ENCODE measurements around the gene RUSF1. TPM values are rescaled to one million over a fixed set of nuclear protein-coding genes. Genes with fewer than 3 reads are reported as not detected.
"Not testable (repeated sequence)": the region's sequence is repeated elsewhere in the genome, so short reads cannot be mapped to it uniquely, and the experiment has no call there.

The RUSF1 gene
- polyA plus RNA-seq, 1 donor: 99.1 TPM

DNA sequence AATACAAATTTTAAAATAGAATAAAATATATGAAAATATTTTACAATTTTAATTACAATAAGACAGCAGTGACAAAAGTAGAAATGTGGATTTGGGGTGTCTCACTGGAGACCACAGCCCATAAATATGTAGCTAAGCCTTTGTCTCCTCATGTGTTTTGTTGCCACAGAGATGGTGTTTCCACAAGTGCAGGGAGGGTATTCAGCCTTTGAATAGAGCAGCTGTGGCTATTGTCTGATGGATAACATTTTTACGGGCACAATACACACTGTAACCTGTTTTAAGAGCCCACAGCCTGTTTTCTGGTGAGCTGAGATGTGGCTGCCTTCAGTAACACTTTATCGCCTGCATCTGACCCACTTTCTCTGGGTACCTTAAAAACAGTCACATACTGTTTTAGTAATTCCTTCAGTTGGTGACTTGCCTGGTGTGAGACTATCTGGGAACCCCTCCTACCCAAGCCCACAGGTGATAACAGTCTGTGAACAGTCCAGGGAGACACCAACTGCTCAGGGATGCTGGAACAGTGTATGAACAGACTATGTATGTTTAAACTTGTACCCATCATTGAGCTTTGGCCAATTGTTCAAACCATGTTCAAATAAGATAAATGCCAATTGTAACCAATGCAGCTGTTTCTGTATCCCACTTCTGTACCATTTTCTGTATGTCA lies 11.7 kb upstream of the RUSF1 start:
- H3K4me1 ChIP-seq (ENCODE audit: control insufficient read depth, insufficient read depth, low read length): no peaks in the 10 kb centered on the region
- 100% methylated on average over 1 of the region's 2 CpGs for WGBS (ENCODE audit: insufficient coverage, low lambda C conversion rate)
- no peaks in the 10 kb centered on the region for H3K27me3 ChIP-seq (ENCODE audit: control insufficient read depth, insufficient read depth, low read length)
- no peak for DNase-seq
- H3K36me3 ChIP-seq (ENCODE audit: control insufficient read depth, insufficient read depth, low read length): no peaks in the 10 kb centered on the region
- no peak overlapping the region for H3K4me3 ChIP-seq (ENCODE audit: low read length)
- no peaks in the 10 kb centered on the region for H3K9me3 ChIP-seq (ENCODE audit: control insufficient read depth, low read depth, low read length)
- no peak overlapping the region for H3K27ac ChIP-seq (ENCODE audit: low read length)

GRCh38 chr16:31517800-31518402 lies 9.7 kb upstream of the RUSF1 start:
- Histone ChIP-seq H3K9me3 (ENCODE audit: control insufficient read depth, low read depth, low read length) (no peaks in the 10 kb centered on the region), H3K36me3 (ENCODE audit: control insufficient read depth, insufficient read depth, low read length) (no peaks in the 10 kb centered on the region), H3K27ac (ENCODE audit: low read length) (no peak overlapping the region), H3K4me1 (ENCODE audit: control insufficient read depth, insufficient read depth, low read length) (no peaks in the 10 kb centered on the region), H3K4me3 (ENCODE audit: low read length) (no peak overlapping the region), H3K27me3 (ENCODE audit: control insufficient read depth, insufficient read depth, low read length) (no peaks in the 10 kb centered on the region)
- no CpG with 5 or more reads among the region's 4 CpGs for WGBS (ENCODE audit: insufficient coverage, low lambda C conversion rate)
- no peak for DNase-seq

DNA sequence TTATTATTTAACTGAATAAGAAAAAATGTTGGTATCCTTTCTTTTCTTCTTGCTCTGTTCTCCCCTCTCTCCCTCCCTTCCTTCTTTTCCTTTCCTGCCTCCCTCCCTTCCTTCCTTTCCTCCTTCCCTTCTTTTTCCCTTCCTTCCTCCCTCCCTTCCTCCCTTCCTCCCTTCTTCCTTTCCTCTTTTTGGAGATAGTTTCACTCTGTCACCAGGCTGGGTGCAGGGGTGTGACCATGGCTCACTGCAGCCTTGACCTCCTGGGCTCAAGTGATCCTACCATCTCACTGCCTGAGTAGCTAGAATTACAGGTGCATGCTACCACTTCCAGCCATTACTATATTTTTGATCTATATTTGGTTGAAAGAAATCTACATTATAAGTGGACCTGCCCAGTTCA lies 5.7 kb upstream of the RUSF1 start:
- no peaks in the 10 kb centered on the region for H3K27me3 ChIP-seq (ENCODE audit: control insufficient read depth, insufficient read depth, low read length)

DNA sequence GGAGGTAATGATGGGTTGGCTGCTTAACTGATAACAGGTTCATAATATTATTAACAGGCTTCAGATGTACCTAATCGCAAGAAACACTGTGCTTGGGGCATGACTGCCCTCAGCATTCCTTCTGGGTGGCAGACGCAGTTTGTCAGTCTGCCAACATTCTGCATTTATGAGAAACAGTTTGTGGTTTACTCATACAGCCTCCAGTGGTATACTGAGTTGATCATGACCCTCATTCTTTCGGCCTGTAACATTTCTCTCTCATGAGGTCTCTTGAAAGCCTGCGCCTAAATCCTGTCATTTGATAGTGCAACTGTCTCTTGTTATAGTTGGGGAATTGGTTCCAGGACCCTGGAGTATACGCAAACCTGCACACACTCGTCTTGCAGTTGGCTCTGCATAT lies 4.9 kb upstream of the RUSF1 start:
- Histone ChIP-seq H3K27me3 (ENCODE audit: control insufficient read depth, insufficient read depth, low read length) (no peaks in the 10 kb centered on the region), H3K27ac (ENCODE audit: low read length) (no peak overlapping the region), H3K36me3 (ENCODE audit: control insufficient read depth, insufficient read depth, low read length) (no peaks in the 10 kb centered on the region), H3K9me3 (ENCODE audit: control insufficient read depth, low read depth, low read length) (no peaks in the 10 kb centered on the region), H3K4me1 (ENCODE audit: control insufficient read depth, insufficient read depth, low read length) (peaks cover 9% of the 10 kb centered on the region), H3K4me3 (ENCODE audit: low read length) (no peak overlapping the region)
- no CpG with 5 or more reads among the region's 6 CpGs for WGBS (ENCODE audit: insufficient coverage, low lambda C conversion rate)
- no peak for DNase-seq

More for the DNA sequence above, 5.7 kb upstream of the RUSF1 start:
- Histone ChIP-seq H3K27ac (ENCODE audit: low read length) (no peak overlapping the region), H3K4me3 (ENCODE audit: low read length) (no peak overlapping the region), H3K36me3 (ENCODE audit: control insufficient read depth, insufficient read depth, low read length) (no peaks in the 10 kb centered on the region), H3K9me3 (ENCODE audit: control insufficient read depth, low read depth, low read length) (no peaks in the 10 kb centered on the region), H3K4me1 (ENCODE audit: control insufficient read depth, insufficient read depth, low read length) (peaks cover 9% of the 10 kb centered on the region)
- DNase-seq: no peak

GRCh38 chr16:31508706-31509195 lies 560 bp upstream of the RUSF1 start:
- WGBS (ENCODE audit: insufficient coverage, low lambda C conversion rate): 30% methylated on average over 2 of the region's 6 CpGs
- peak in 1 of 2 donors; percentile 60 for DNase-seq
- peak overlapping the region; percentile 64 for H3K27ac ChIP-seq (ENCODE audit: low read length)

GRCh38 chr16:31507617-31507928 lies 618 bp downstream of the RUSF1 start:
- Histone ChIP-seq H3K27ac (ENCODE audit: low read length) (peak overlapping the region; percentile 64), H3K4me1 (ENCODE audit: control insufficient read depth, insufficient read depth, low read length) (peaks cover 15% of the 10 kb centered on the region), H3K36me3 (ENCODE audit: control insufficient read depth, insufficient read depth, low read length) (peaks cover 11% of the 10 kb centered on the region), H3K9me3 (ENCODE audit: control insufficient read depth, low read depth, low read length) (no peaks in the 10 kb centered on the region), H3K4me3 (ENCODE audit: low read length) (peak overlapping the region; percentile 97), H3K27me3 (ENCODE audit: control insufficient read depth, insufficient read depth, low read length) (no peaks in the 10 kb centered on the region)
- DNase-seq: no peak
- WGBS (ENCODE audit: insufficient coverage, low lambda C conversion rate): no CpG with 5 or more reads among the region's 12 CpGs

More at GRCh38 chr16:31508706-31509195, 560 bp upstream of the RUSF1 start:
- Histone ChIP-seq H3K4me1 (ENCODE audit: control insufficient read depth, insufficient read depth, low read length) (peaks cover 15% of the 10 kb centered on the region), H3K4me3 (ENCODE audit: low read length) (peak overlapping the region; percentile 97), H3K27me3 (ENCODE audit: control insufficient read depth, insufficient read depth, low read length) (no peaks in the 10 kb centered on the region), H3K36me3 (ENCODE audit: control insufficient read depth, insufficient read depth, low read length) (peaks cover 11% of the 10 kb centered on the region), H3K9me3 (ENCODE audit: control insufficient read depth, low read depth, low read length) (no peaks in the 10 kb centered on the region)

DNA sequence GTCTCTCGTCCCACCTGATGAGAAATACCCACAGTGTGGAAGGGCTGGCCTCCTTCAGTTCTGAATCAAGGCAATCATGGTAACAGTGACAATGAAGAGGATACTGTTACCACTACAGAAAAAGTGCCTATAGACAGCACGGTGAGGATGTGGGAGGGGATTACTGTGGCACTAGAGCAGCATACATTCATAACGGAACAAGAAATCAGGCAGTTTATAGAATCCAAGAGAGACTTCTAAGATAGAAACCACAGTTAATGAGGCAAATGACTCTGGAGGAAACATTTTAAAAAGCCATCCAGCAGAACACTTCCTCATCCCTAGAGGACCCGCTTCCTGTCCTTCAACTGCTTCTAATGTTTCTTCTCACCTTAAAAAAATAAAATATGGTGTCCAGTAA lies 2.7 kb downstream of the RUSF1 start:
- Histone ChIP-seq H3K27ac (ENCODE audit: low read length) (no peak overlapping the region), H3K27me3 (ENCODE audit: control insufficient read depth, insufficient read depth, low read length) (no peaks in the 10 kb centered on the region), H3K9me3 (ENCODE audit: control insufficient read depth, low read depth, low read length) (no peaks in the 10 kb centered on the region), H3K36me3 (ENCODE audit: control insufficient read depth, insufficient read depth, low read length) (peaks cover 12% of the 10 kb centered on the region), H3K4me3 (ENCODE audit: low read length) (no peak overlapping the region), H3K4me1 (ENCODE audit: control insufficient read depth, insufficient read depth, low read length) (peaks cover 15% of the 10 kb centered on the region)
- DNase-seq: no peak
- no CpG with 5 or more reads among the region's 4 CpGs for WGBS (ENCODE audit: insufficient coverage, low lambda C conversion rate)

DNA sequence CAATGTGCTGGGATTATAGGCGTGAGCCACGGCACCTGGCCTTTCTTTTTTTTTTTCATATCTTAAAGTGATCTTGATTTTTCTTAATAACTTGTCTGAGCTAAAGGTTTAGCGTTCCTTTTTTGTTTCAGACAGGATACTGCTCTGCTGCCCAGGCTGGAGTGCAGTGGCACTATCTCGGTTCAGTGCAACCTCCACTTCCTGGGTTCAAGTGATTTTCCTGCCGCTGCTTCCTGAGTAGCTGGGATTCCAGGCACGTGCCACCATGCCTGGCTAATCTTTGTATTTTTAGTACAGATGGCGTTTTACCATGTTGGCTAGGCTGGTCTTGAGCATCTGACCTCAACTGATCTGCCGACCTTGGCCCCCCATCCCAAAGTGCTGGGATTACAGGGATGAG lies 4.0 kb downstream of the RUSF1 start:
- H3K4me3 ChIP-seq (ENCODE audit: low read length): no peak overlapping the region
- no peak overlapping the region for H3K27ac ChIP-seq (ENCODE audit: low read length)
- H3K9me3 ChIP-seq (ENCODE audit: control insufficient read depth, low read depth, low read length): no peaks in the 10 kb centered on the region
- no peaks in the 10 kb centered on the region for H3K27me3 ChIP-seq (ENCODE audit: control insufficient read depth, insufficient read depth, low read length)
- no peak for DNase-seq
- peaks cover 8% of the 10 kb centered on the region for H3K4me1 ChIP-seq (ENCODE audit: control insufficient read depth, insufficient read depth, low read length)
- peaks cover 25% of the 10 kb centered on the region for H3K36me3 ChIP-seq (ENCODE audit: control insufficient read depth, insufficient read depth, low read length)
- WGBS (ENCODE audit: insufficient coverage, low lambda C conversion rate): no CpG with 5 or more reads among the region's 8 CpGs

GRCh38 chr16:31503555-31503954 lies 4.6 kb downstream of the RUSF1 start:
- not testable (repeated sequence) for H3K27ac ChIP-seq (ENCODE audit: low read length)

GRCh38 chr16:31502981-31503380 lies 5.2 kb downstream of the RUSF1 start:
- Histone ChIP-seq H3K36me3 (ENCODE audit: control insufficient read depth, insufficient read depth, low read length) (peaks cover 36% of the 10 kb centered on the region), H3K4me3 (ENCODE audit: low read length) (no peak overlapping the region), H3K9me3 (ENCODE audit: control insufficient read depth, low read depth, low read length) (no peaks in the 10 kb centered on the region), H3K27me3 (ENCODE audit: control insufficient read depth, insufficient read depth, low read length) (no peaks in the 10 kb centered on the region), H3K27ac (ENCODE audit: low read length) (no peak overlapping the region), H3K4me1 (ENCODE audit: control insufficient read depth, insufficient read depth, low read length) (peaks cover 6% of the 10 kb centered on the region)
- DNase-seq: no peak

More at GRCh38 chr16:31503555-31503954, 4.6 kb downstream of the RUSF1 start:
- not testable (repeated sequence) for DNase-seq; H3K4me1 ChIP-seq (ENCODE audit: control insufficient read depth, insufficient read depth, low read length); H3K9me3 ChIP-seq (ENCODE audit: control insufficient read depth, low read depth, low read length); H3K4me3 ChIP-seq (ENCODE audit: low read length); H3K27me3 ChIP-seq (ENCODE audit: control insufficient read depth, insufficient read depth, low read length)
- 94% methylated on average over 3 of the region's 8 CpGs for WGBS (ENCODE audit: insufficient coverage, low lambda C conversion rate)
- peaks cover 31% of the 10 kb centered on the region for H3K36me3 ChIP-seq (ENCODE audit: control insufficient read depth, insufficient read depth, low read length)

DNA sequence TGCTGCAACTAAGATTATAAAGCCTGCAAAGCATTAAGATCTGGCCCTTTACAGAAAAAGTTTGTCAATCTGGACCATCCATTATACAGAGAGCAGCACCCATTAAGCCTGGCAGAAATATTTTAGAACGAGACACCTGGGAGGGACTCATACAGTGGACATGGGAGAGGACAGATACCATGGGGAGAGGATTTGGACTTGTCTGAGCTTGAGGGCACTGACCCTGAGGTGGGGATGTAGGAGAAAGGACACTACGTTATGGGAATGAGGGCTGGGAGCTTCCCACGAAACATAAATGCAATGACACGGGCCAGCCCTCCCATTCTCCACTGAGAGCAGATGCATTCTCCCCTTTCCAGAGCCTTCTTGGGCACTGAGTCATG lies 6.2 kb downstream of the RUSF1 start:
- no CpG with 5 or more reads among the region's 4 CpGs for WGBS (ENCODE audit: insufficient coverage, low lambda C conversion rate)

More for the DNA sequence above, 6.2 kb downstream of the RUSF1 start:
- H3K36me3 ChIP-seq (ENCODE audit: control insufficient read depth, insufficient read depth, low read length): peaks cover 46% of the 10 kb centered on the region
- no peak for DNase-seq
- H3K4me1 ChIP-seq (ENCODE audit: control insufficient read depth, insufficient read depth, low read length): peaks cover 2% of the 10 kb centered on the region
- H3K9me3 ChIP-seq (ENCODE audit: control insufficient read depth, low read depth, low read length): no peaks in the 10 kb centered on the region
- no peak overlapping the region for H3K27ac ChIP-seq (ENCODE audit: low read length)
- H3K27me3 ChIP-seq (ENCODE audit: control insufficient read depth, insufficient read depth, low read length): no peaks in the 10 kb centered on the region
- no peak overlapping the region for H3K4me3 ChIP-seq (ENCODE audit: low read length)
